HG03139 (cell line): Measurements from ENCODE around the gene PRAMEF25.
"Not testable (repeated sequence)": the region's sequence is repeated elsewhere in the genome, so short reads cannot be mapped to it uniquely, and the experiment has no call there.

Experiments used
- ATAC-seq: cut with Tn5 transposase; IDR thresholded peaks from one replicate; pipeline ENCODE4 v1.9.1; 2021; ENCODE audit not compliant: unreplicated experiment

PRAMEF25 gene

GRCh38 chr1:13070474-13070873, at the start of gene PRAMEF25:
Gene PRAMEF25, plus strand, starts transcription at chr1:13070774. Its CDS starts 2,920 bp downstream, at chr1:13073694.
- not testable (repeated sequence) for ATAC-seq

DNA sequence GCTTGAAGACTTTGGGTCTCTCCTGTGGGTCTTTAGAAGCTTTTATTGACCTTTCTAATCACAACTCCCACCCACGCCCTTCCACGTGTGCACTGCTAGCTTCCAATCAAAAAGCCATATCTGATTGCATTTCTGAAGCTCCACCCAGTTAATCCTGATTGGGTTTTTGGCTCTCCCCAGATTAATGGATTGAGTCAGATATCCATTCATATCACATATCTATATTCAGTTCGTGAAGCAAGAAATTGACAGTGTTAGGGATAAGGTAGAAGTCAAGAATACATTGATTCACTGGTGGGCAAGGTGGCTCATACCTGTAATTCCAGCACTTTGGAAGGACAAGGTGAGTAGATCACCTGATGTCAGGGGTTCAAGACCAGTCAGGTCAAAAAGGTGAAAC, 14.1 kb upstream of the PRAMEF25 start, which contains the start of gene PRAMEF27:
Gene PRAMEF27, minus strand, starts transcription at position 101 of the 400 bp plus-strand sequence. CDS start 2,916 bp downstream, outside the sequence.
- not testable (repeated sequence) for ATAC-seq

DNA sequence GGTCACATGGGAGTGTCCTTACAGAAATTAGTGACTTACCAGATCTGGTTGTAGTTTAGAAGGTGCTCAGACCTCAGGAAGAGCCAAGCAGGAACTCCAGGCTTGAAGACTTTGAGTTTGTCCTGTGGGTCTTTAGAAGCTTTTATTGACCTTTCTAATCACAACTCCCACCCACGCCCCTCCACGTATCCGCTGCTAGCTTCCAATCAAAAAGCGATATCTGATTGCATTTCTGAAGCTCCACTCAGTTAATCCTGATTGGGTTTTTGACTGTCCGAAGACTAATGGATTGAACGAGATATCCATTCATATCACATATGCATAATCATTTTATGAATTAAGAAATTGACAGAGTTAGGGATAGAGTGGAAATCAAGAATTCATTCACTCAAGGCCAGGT, 46.2 kb downstream of the PRAMEF25 start, which contains the start of gene HNRNPCL2:
Gene HNRNPCL2, minus strand, starts transcription at position 101 of the 400 bp plus-strand sequence. CDS start 454 bp downstream, outside the sequence.
- ATAC-seq: not testable (repeated sequence)
